Activated CD8-positive, alpha-beta memory T cell treated with anti-CD3 and anti-CD28 coated beads for 1 hour (primary cell): ENCODE results near the gene CCDC71L.

ENCODE experiments used
- DNase-seq, 2 donors: peaks; one replicate each; pipeline ENCODE4 v3.0.0-alpha.2; 2020; ENCODE audit warnings: low read depth in 1 of 2; ENCODE audit errors: extremely low read depth in 1 of 2

Gene CCDC71L

DNA sequence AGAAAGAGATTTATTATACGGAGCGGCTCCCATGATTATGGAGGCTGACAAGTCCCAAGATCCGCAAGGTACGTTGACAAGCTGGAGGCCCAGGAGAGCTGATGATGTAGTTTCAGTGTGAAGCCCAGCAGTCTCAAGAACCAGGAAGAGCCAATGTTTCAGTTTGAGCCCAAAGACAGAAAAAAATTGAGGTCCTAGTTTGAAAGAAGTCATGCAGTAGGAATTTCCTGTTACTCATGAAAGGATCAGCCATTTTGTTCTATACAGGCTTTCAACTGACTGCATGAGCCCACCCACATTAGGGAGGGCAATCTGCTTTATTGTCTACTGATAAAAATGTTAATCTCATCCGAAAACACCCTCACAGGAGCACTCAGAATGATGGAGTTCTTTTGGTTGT, 51.5 kb downstream of the CCDC71L start:
- no peak for DNase-seq

DNA sequence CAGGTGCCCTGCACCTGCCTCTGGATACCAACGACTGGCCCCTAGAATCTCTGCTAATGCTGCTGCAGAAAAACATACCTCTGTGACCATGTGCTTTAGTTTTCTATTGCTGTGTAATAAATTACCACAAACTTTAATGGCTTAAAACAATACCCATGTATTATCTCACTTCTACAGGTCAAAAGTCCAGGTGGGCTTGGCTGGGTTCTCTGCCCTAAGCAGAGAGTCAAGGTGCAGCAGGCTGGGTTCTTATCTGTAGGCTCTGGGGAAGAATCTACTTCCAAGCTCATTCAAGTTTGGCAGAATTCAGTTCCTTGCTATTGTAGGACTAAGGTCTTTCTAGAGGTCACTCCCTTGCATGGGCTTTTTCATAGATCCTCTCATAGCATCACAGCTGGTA, 52.3 kb downstream of the CCDC71L start:
- no peak for DNase-seq
